Neural progenitor cell (in vitro differentiated cells): ENCODE measurements around the gene GPR142. TPM values are rescaled to one million over a fixed set of nuclear protein-coding genes. Genes with fewer than 3 reads are reported as not detected.

Experiments
- DNase-seq: peaks from one replicate; pipeline ENCODE4 v3.0.0-alpha.2; 2016; ENCODE audit warnings: low spot score
- H2AFZ ChIP-seq: fragments of 200-600 bp; sonication (generic); replicated peaks from 2 replicates; pipeline ENCODE4 v1.6.1; 2016; ENCODE audit warnings: antibody characterized with exemption
- H3F3A ChIP-seq: fragments of 200-600 bp; sonication (generic); 2 replicates; pipeline ENCODE4 v1.6.1; 2016; ENCODE audit warnings: antibody characterized with exemption, low read depth
- H3K27ac ChIP-seq: fragments of 200-600 bp; sonication (generic); 2 replicates; pipeline ENCODE4 v1.5.1; 2016; ENCODE audit warnings: mild to moderate bottlenecking
- H3K27me3 ChIP-seq: fragments of 200-600 bp; sonication (generic); 2 replicates; pipeline ENCODE4 v1.6.1; 2016; ENCODE audit warnings: mild to moderate bottlenecking, moderate library complexity
- H3K36me3 ChIP-seq: fragments of 200-600 bp; sonication (generic); 2 replicates; pipeline ENCODE4 v1.5.1; 2016
- H3K4me1 ChIP-seq: fragments of 200-600 bp; sonication (generic); 2 replicates; pipeline ENCODE4 v1.6.1; 2016; ENCODE audit warnings: mixed run types
- H3K4me2 ChIP-seq: fragments of 200-600 bp; sonication (generic); 2 replicates; pipeline ENCODE4 v1.6.1; 2016
- H3K4me3 ChIP-seq: fragments of 200-600 bp; sonication (generic); 2 replicates; pipeline ENCODE4 v1.5.1; 2016
- H3K79me2 ChIP-seq: fragments of 200-600 bp; sonication (generic); 2 replicates; pipeline ENCODE4 v1.6.1; 2016; ENCODE audit warnings: low read depth
- H3K9ac ChIP-seq: fragments of 200-600 bp; sonication (generic); 2 replicates; pipeline ENCODE4 v1.6.1; 2016
- H3K9me3 ChIP-seq: fragments of 200-600 bp; sonication (generic); 2 replicates; pipeline ENCODE4 v1.5.1; 2016; ENCODE audit warnings: low read depth
- H4K20me1 ChIP-seq: fragments of 200-600 bp; sonication (generic); 2 replicates; pipeline ENCODE4 v1.6.1; 2016; ENCODE audit warnings: low read depth
- H3K27ac Mint-ChIP-seq: 3 replicates; pipeline ENCODE4 v1.8.0; 2021; ENCODE audit warnings: mixed read lengths
- H3K27me3 Mint-ChIP-seq: 2 replicates; pipeline ENCODE4 v1.8.0; 2022; ENCODE audit warnings: low read depth, mild to moderate bottlenecking, inconsistent platforms, moderate library complexity, mixed read lengths; ENCODE audit not compliant: insufficient read depth
- H3K36me3 Mint-ChIP-seq: 3 replicates; pipeline ENCODE4 v1.8.0; 2021; ENCODE audit warnings: mixed read lengths
- H3K4me1 Mint-ChIP-seq: 3 replicates; pipeline ENCODE4 v1.8.0; 2021; ENCODE audit warnings: mixed read lengths
- H3K4me3 Mint-ChIP-seq: 3 replicates; pipeline ENCODE4 v1.8.0; 2021; ENCODE audit warnings: mild to moderate bottlenecking, moderate library complexity, mixed read lengths
- H3K9me3 Mint-ChIP-seq: 3 replicates; pipeline ENCODE4 v1.8.0; 2020; ENCODE audit warnings: mixed read lengths
- CTCF ChIP-seq: fragments of 200-600 bp; sonication (generic); IDR thresholded peaks from 2 replicates; pipeline ENCODE4 v1.5.1; 2017; ENCODE audit warnings: antibody characterized with exemption, mild to moderate bottlenecking
- EZH2 ChIP-seq: fragments of 200-600 bp; sonication (generic); IDR thresholded peaks from 2 replicates; pipeline ENCODE4 v1.6.1; 2017; ENCODE audit warnings: antibody characterized with exemption, mild to moderate bottlenecking, moderate library complexity
- EZH2phosphoT487 ChIP-seq: fragments of 200-600 bp; sonication (generic); IDR thresholded peaks from 2 replicates; pipeline ENCODE4 v1.6.1; 2017; ENCODE audit warnings: antibody characterized with exemption
- total RNA-seq: library from RNA; depleted of rRNA; stranded (reverse); fragments of >200 nt; gene quantifications from 2 replicates; pipeline ENCODE4 v1.2.3, GENCODE V29; 2015; ENCODE audit warnings: low replicate concordance

GPR142 gene
- total RNA-seq, 1 donor from 2014 or later: not detected

- Histone ChIP-seq H3F3A (no peaks in the 10 kb centered on the region), H3K27ac (no peak overlapping the region), H3K4me2 (no peak overlapping the region), H3K4me1 (peaks cover 4% of the 10 kb centered on the region), H3K9ac (no peak overlapping the region), H3K36me3 (no peaks in the 10 kb centered on the region), H3K27me3 (peaks cover 41% of the 10 kb centered on the region), H3K79me2 (no peaks in the 10 kb centered on the region), H3K4me3 (no peak overlapping the region), H3K9me3 (no peaks in the 10 kb centered on the region), H4K20me1 (no peaks in the 10 kb centered on the region), H2AFZ (no peak overlapping the region)
- H3K9me3 Mint-ChIP-seq: no peaks in the 10 kb centered on the region
- H3K4me3 Mint-ChIP-seq: no peak overlapping the region
- no peak overlapping the region for H3K27ac Mint-ChIP-seq
- H3K4me1 Mint-ChIP-seq: peaks cover 16% of the 10 kb centered on the region
- DNase-seq: no peak
- TF ChIP-seq EZH2phosphoT487 (no peak), CTCF (no peak), EZH2 (no peak)
- H3K36me3 Mint-ChIP-seq: no peaks in the 10 kb centered on the region
- H3K27me3 Mint-ChIP-seq: peaks cover 15% of the 10 kb centered on the region
Measured at GRCh38 chr17:74347646-74348045, 19.7 kb upstream of the GPR142 start.

- Histone ChIP-seq H3K4me1 (peaks cover 4% of the 10 kb centered on the region), H3K27ac (no peak overlapping the region), H3K79me2 (no peaks in the 10 kb centered on the region), H4K20me1 (no peaks in the 10 kb centered on the region), H3K36me3 (no peaks in the 10 kb centered on the region), H2AFZ (no peak overlapping the region), H3K27me3 (peaks cover 55% of the 10 kb centered on the region), H3K4me3 (no peak overlapping the region), H3K9me3 (no peaks in the 10 kb centered on the region), H3K9ac (no peak overlapping the region), H3F3A (no peaks in the 10 kb centered on the region), H3K4me2 (no peak overlapping the region)
- H3K27me3 Mint-ChIP-seq: peaks cover 18% of the 10 kb centered on the region
- peaks cover 20% of the 10 kb centered on the region for H3K4me1 Mint-ChIP-seq
- no peak for TF ChIP-seq CTCF
- TF ChIP-seq EZH2phosphoT487: no peak
- no peak for TF ChIP-seq EZH2
- H3K4me3 Mint-ChIP-seq: no peak overlapping the region
- H3K27ac Mint-ChIP-seq: no peak overlapping the region
- DNase-seq: no peak
- H3K36me3 Mint-ChIP-seq: no peaks in the 10 kb centered on the region
- H3K9me3 Mint-ChIP-seq: no peaks in the 10 kb centered on the region
Measured at GRCh38 chr17:74349120-74349519, 18.2 kb upstream of the GPR142 start.

GRCh38 chr17:74350486-74350885, 16.8 kb upstream of the GPR142 start:
- H3K27me3 ChIP-seq: peaks cover 64% of the 10 kb centered on the region
- TF ChIP-seq EZH2 (no peak), EZH2phosphoT487 (no peak), CTCF (no peak)
- H3K36me3 Mint-ChIP-seq: no peaks in the 10 kb centered on the region

More at GRCh38 chr17:74350486-74350885, 16.8 kb upstream of the GPR142 start:
- H3K36me3 ChIP-seq: no peaks in the 10 kb centered on the region
- no peak overlapping the region for H3K4me3 ChIP-seq
- Mint-ChIP-seq H3K9me3 (no peaks in the 10 kb centered on the region), H3K27me3 (peaks cover 17% of the 10 kb centered on the region), H3K4me3 (no peak overlapping the region), H3K4me1 (peaks cover 8% of the 10 kb centered on the region), H3K27ac (peak overlapping the region; percentile 62)
- no peak for DNase-seq
- H3K9ac ChIP-seq: no peak overlapping the region
- no peaks in the 10 kb centered on the region for H3K79me2 ChIP-seq
- H3K27ac ChIP-seq: no peak overlapping the region
- no peaks in the 10 kb centered on the region for H3F3A ChIP-seq
- H4K20me1 ChIP-seq: no peaks in the 10 kb centered on the region
- H3K9me3 ChIP-seq: no peaks in the 10 kb centered on the region
- H3K4me1 ChIP-seq: peaks cover 4% of the 10 kb centered on the region
- H2AFZ ChIP-seq: no peak overlapping the region
- no peak overlapping the region for H3K4me2 ChIP-seq
